DOHH2 (cell line): ENCODE data around the gene SLC39A12.

Experiments used
- H3F3A ChIP-seq: fragments of 200-600 bp; sonication (generic), shearing (Covaris generic); 2 replicates; pipeline ENCODE4 v1.6.0; 2016; ENCODE audit warnings: antibody characterized with exemption, mild to moderate bottlenecking; ENCODE audit not compliant: control insufficient read depth, insufficient read depth
- H3K27ac ChIP-seq: fragments of 200-600 bp; sonication (generic); 2 replicates; pipeline ENCODE4 v1.5.1; 2014; ENCODE audit warnings: low read depth, mild to moderate bottlenecking, low read length, moderate library complexity
- H3K27me3 ChIP-seq: fragments of 200-600 bp; sonication (generic); 2 replicates; pipeline ENCODE4 v1.6.1; 2014; ENCODE audit warnings: mild to moderate bottlenecking, low read length, mixed read lengths; ENCODE audit not compliant: control insufficient read depth
- H3K36me3 ChIP-seq: fragments of 200-600 bp; sonication (generic); 2 replicates; pipeline ENCODE4 v1.6.1; 2014; ENCODE audit warnings: mild to moderate bottlenecking, low read length, moderate library complexity, mixed read lengths; ENCODE audit not compliant: control insufficient read depth
- H3K4me1 ChIP-seq: fragments of 200-600 bp; sonication (generic); 2 replicates; pipeline ENCODE4 v1.6.1; 2014; ENCODE audit warnings: mild to moderate bottlenecking, low read length, mixed read lengths; ENCODE audit not compliant: control insufficient read depth
- H3K4me2 ChIP-seq: fragments of 200-600 bp; sonication (generic); 2 replicates; pipeline ENCODE4 v1.6.0; 2014; ENCODE audit warnings: mild to moderate bottlenecking, low read length, moderate library complexity
- H3K4me3 ChIP-seq: fragments of 200-600 bp; sonication (generic); 2 replicates; pipeline ENCODE4 v1.5.1; 2014; ENCODE audit warnings: mild to moderate bottlenecking, low read length, mixed read lengths
- H3K79me2 ChIP-seq: fragments of 200-600 bp; sonication (generic); 2 replicates; pipeline ENCODE4 v1.6.1; 2014; ENCODE audit warnings: mild to moderate bottlenecking, low read length, mixed read lengths; ENCODE audit not compliant: control insufficient read depth
- H3K9me2 ChIP-seq: fragments of 200-600 bp; sonication (generic); replicated peaks from 2 replicates; pipeline ENCODE4 v1.6.1; 2014; ENCODE audit warnings: mild to moderate bottlenecking, low read length, mixed read lengths; ENCODE audit not compliant: control insufficient read depth
- H3K9me3 ChIP-seq: fragments of 200-600 bp; sonication (generic); 2 replicates; pipeline ENCODE4 v1.6.1; 2014; ENCODE audit warnings: antibody characterized with exemption, low read length, mixed read lengths; ENCODE audit not compliant: control insufficient read depth, insufficient read depth
- H4K20me1 ChIP-seq: fragments of 200-600 bp; sonication (generic); 2 replicates; pipeline ENCODE4 v1.6.0; 2014; ENCODE audit warnings: low read depth, mild to moderate bottlenecking, antibody characterized with exemption, low read length, moderate library complexity; ENCODE audit not compliant: control insufficient read depth, insufficient read depth
- EZH2phosphoT487 ChIP-seq: fragments of 200-600 bp; sonication (generic); IDR thresholded peaks from 2 replicates; pipeline ENCODE4 v1.6.1; 2017; ENCODE audit warnings: borderline replicate concordance, mild to moderate bottlenecking, antibody characterized with exemption, low read length, moderate library complexity, mixed read lengths
- TF ChIP-seq, protein P1 (sequence below): fragments of 200-600 bp; sonication (generic); IDR thresholded peaks from one replicate; pipeline ENCODE4 v1.5.1; 2014; ENCODE audit warnings: antibody characterized with exemption, mild to moderate bottlenecking, low read depth, low read length; ENCODE audit not compliant: poor library complexity, severe bottlenecking

Gene SLC39A12

DNA sequence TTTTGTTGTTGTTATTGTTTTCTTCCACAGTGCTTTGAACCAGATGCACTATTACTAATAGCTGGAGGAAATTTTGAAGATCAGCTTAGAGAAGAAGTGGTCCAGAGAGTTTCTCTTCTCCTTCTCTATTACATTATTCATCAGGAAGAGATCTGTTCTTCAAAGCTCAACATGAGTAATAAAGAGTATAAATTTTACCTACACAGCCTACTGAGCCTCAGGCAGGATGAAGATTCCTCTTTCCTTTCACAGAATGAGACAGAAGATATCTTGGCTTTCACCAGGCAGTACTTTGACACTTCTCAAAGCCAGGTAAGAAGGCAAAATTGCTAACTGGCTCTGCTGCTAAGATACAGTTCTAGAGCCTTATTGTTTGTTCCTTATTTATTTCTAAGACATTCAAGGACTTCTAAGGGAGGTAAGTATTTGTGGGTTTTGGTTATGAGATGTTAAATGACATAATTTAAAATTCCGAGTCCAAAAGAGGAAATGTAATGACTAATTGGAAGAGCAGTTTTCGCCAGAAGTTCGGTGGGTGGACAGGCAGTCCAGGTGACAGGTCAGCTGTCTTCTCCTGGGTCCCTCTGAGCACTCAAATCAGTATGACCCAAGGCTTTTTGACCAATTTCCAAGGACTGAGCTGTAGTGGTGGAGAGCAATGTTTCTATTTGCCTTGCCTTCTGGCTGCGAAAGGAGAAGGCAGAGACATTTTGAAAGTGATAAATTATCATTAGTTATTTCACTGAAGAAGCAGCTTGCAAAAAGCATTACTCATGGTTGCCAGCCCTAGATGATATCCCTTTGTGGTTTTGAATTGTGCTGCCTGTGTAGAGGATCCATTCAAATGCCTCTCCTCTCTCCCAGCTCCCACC lies 10.1 kb downstream of the SLC39A12 start:
- no peaks in the 10 kb centered on the region for H4K20me1 ChIP-seq
- no peak overlapping the region for H3K4me2 ChIP-seq
- H3K27ac ChIP-seq, result no peak overlapping the region
- H3K36me3 ChIP-seq, result no peaks in the 10 kb centered on the region
- no peaks in the 10 kb centered on the region for H3K79me2 ChIP-seq
- no peaks in the 10 kb centered on the region for H3F3A ChIP-seq
- no peak for TF ChIP-seq EZH2phosphoT487
- TF ChIP-seq, protein P1, sequence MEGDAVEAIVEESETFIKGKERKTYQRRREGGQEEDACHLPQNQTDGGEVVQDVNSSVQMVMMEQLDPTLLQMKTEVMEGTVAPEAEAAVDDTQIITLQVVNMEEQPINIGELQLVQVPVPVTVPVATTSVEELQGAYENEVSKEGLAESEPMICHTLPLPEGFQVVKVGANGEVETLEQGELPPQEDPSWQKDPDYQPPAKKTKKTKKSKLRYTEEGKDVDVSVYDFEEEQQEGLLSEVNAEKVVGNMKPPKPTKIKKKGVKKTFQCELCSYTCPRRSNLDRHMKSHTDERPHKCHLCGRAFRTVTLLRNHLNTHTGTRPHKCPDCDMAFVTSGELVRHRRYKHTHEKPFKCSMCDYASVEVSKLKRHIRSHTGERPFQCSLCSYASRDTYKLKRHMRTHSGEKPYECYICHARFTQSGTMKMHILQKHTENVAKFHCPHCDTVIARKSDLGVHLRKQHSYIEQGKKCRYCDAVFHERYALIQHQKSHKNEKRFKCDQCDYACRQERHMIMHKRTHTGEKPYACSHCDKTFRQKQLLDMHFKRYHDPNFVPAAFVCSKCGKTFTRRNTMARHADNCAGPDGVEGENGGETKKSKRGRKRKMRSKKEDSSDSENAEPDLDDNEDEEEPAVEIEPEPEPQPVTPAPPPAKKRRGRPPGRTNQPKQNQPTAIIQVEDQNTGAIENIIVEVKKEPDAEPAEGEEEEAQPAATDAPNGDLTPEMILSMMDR, result no peak
- H3K4me3 ChIP-seq, result no peak overlapping the region
- H3K9me2 ChIP-seq, result no peaks in the 10 kb centered on the region
- H3K9me3 ChIP-seq, result no peaks in the 10 kb centered on the region
- H3K4me1 ChIP-seq, result peaks cover 14% of the 10 kb centered on the region
- no peaks in the 10 kb centered on the region for H3K27me3 ChIP-seq

DNA sequence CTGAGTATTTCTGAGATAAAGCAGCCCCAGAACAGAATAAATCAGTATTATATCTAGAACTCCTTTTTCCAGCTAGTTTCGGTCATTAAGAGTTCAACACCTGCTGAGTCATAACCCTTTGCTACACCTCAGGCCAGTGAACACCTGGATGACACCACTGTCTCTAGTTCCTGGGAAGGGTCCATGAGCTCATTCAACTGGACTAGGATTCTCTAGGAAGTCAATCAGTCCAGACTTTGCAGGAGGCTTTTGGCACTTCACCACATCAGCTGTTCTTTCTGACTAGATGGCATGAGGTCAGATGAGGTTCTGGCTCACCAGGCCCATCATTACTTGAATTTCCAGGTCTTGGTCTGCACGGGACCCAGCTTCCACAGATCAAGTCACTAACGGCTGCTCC lies 11.7 kb downstream of the SLC39A12 start:
- Histone ChIP-seq H3K36me3 (no peaks in the 10 kb centered on the region), H3K9me2 (no peaks in the 10 kb centered on the region), H4K20me1 (no peaks in the 10 kb centered on the region), H3K27me3 (no peaks in the 10 kb centered on the region), H3K4me3 (no peak overlapping the region), H3K4me1 (peaks cover 14% of the 10 kb centered on the region), H3F3A (no peaks in the 10 kb centered on the region), H3K4me2 (no peak overlapping the region), H3K27ac (no peak overlapping the region), H3K79me2 (no peaks in the 10 kb centered on the region), H3K9me3 (no peaks in the 10 kb centered on the region)
- TF ChIP-seq EZH2phosphoT487, result no peak
- TF ChIP-seq, protein P1, result no peak

DNA sequence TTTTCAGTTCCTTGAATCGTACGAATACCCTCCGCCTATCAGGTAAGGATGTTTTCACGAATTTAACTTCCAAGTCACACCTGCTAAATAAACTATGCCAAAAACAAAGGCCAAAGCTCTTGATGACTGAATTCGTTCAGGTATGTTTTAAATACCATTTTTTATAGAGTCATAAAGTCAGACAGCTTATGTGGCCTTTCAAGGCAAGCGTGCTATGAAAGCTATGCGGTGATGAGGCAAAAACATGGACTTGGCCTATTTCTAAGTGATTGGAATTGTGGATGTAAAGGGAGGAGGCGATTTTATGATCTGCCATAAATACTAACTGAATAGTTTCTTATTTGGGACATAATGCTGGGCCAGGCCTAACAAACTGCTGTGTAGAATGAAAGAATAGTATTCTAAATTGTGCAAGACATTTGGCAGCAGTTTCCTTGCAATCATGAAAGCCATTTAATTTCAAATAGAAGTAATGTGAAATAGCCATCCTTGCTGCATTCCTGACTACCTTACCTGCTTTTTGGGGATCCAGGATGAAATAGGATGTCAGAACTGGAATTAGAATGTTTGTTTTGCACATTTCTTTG lies 14.0 kb downstream of the SLC39A12 start:
- Histone ChIP-seq H3K4me3 (no peak overlapping the region), H3K27me3 (no peaks in the 10 kb centered on the region), H4K20me1 (no peaks in the 10 kb centered on the region), H3K9me2 (no peaks in the 10 kb centered on the region), H3F3A (no peaks in the 10 kb centered on the region), H3K36me3 (no peaks in the 10 kb centered on the region), H3K4me2 (no peak overlapping the region), H3K27ac (no peak overlapping the region), H3K79me2 (no peaks in the 10 kb centered on the region), H3K4me1 (peaks cover 14% of the 10 kb centered on the region), H3K9me3 (0 out of 2 replicates have a peak, but pooled peaks cover 6% of the 10 kb centered on the region)
- TF ChIP-seq, protein P1, result no peak
- no peak for TF ChIP-seq EZH2phosphoT487
